ENCODE results near the gene GNGT2. TPM values are rescaled to one million over a fixed set of nuclear protein-coding genes. Genes with fewer than 3 reads are reported as not detected.
"Not testable (repeated sequence)": the region's sequence is repeated elsewhere in the genome, so short reads cannot be mapped to it uniquely, and the experiment has no call there.

Gene GNGT2
- total RNA-seq, 1 donor from 2014 or later, result 24.4 TPM

DNA sequence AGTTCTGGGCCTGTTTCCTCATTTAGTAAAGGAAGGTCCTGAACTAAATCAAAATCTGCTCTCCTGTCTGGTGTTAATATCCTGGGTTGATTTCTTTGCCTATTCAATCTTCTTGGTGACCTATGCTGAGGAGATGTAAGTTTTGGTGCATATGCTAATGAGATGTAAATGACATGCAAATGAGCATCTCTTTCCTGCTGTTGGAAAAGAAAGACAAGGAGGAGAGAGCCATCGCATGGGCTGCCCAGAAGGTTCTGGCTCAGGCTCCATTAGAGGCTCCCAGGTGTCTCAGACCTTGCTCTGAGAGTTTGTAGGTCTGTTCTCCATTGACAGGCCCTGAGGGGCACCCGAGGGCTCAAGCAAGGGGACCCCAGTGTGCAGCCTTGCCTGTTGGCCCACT, 3.5 kb upstream of the GNGT2 start:
- intact Hi-C loops (cut with micrococcal nuclease), result loop anchor here (5.0 kb wide), 1 partner anchor 938 kb away; the partner anchor contains the start of gene PPP1R9B

DNA sequence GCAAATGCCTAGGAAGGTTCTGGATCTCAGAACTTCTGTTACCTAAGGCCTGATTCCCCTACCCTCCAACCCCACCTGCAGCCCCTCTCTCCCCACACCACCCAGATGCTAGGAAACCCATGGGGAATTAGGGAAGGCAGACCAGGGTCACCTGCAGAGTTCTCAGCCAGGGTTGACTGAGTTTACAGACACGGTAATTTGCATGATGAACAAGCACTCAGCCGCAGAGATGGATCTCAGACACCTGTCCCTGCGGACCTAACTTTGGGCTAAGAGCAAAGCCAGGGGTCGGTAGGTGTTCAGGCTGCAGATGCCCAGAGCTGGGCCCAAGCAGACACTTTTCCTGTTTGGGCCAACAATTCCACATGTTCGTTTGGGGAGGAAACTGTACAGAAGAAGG, 3.0 kb upstream of the GNGT2 start:
- intact Hi-C loops (cut with micrococcal nuclease), result loop anchor here (5.0 kb wide), 1 partner anchor 939 kb away; the partner anchor contains the start of gene PPP1R9B

GRCh38 chr17:49209061-49209571, 1.3 kb downstream of the GNGT2 start:
- intact Hi-C loops (cut with micrococcal nuclease), result no loop called here

DNA sequence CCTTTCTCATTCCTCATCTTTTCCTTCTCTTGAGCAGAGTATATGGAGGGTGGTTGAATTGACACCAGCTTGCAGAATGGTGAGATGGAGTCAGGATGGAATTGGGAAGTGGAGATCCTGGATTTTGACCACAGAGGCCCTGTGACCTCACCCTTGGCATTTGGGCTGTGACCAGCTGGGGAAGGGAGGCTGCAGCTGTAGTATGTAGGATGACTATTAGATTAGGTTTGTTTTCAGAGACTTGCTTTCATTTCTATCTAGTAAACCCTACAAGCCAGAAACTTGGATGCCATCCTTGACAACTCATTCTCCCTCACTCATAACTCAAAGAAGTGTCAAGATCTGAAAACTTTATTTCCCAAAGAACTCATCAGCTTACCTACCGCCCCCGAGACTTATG, 5.9 kb downstream of the GNGT2 start:
- intact Hi-C loops (cut with micrococcal nuclease), result no loop called here

- intact Hi-C loops (cut with micrococcal nuclease), result no loop called here
Observed at GRCh38 chr17:49203796-49204195, 6.6 kb downstream of the GNGT2 start.

DNA sequence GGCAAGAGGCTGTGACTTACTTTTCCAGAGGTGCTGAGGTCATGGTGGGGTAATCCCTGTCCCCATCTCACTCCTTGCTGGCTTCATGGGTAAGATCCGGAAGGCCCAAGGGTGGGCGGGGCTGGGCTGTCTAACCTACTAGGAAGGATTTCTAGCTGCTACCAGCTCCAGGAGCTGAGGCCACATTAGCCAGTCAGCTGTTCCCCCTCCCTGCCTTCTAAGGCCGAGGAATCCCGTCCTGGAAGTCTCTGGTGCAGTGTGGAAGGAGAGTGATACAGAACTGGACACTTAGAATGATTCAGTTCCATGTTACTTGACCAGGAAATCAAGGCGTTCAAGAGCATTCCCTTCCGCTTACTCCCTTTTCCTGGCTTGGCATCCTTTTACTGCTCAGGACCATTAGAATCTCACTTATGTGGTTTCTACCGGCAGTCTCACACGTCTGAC, 8.9 kb downstream of the GNGT2 start:
- intact Hi-C loops (cut with micrococcal nuclease), result no loop called here

GRCh38 chr17:49200423-49201083, 9.8 kb downstream of the GNGT2 start:
- intact Hi-C loops (cut with micrococcal nuclease), result no loop called here

DNA sequence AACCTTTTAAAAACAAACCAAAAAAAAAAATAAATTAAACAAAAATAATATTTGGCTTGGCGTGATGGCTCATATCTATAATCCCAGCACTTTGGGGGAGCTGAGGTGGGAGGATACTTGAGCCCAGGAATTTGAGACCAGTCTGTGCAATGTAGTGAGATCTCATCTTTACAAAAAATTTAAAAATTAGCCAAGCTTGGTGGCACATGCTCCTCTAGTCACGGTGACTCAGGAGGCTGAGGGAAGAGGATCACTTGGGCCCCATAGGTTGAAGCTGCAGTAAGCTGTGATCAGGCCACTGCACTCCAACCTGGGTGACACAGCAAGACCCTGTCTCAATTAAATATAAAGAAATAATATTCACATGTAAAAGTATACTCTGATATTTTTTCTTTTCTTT, 12.2 kb downstream of the GNGT2 start:
- intact Hi-C loops (cut with micrococcal nuclease), result loop anchor here (10.0 kb wide), 1 partner anchor 1093 kb away; the partner anchor contains the start of genes CBX1 and SNX11

DNA sequence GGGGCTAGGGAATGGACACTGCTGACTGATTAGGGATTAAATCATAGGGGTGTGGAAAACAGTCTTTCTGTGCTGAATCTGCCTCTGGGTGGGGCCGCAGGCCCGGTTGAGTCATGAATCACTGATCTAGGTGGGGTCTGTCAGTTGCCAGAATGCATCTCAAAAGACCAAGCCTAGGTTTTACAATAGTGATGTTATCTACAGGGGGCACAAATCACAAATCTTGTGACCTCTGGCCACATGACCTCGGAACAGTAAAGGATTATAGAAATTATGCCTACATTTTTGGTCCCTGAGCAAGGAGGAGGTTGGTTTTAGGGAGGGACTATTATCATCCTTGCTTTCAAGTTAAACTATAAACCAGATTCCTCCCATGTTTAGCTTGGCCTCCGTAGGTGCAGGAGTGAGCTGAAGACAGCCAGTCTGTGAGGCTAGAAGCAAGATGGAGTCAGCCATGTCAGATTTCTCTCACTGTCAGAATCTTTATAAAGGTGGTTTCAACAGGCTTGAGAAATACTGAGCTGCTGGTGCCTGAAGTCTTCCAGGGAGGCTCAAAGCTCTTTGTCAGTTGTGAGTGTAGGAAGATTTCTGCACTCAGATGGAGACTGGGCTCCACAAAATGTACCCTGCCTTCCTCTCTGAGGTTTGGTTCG, 12.9 kb downstream of the GNGT2 start:
- intact Hi-C loops (cut with micrococcal nuclease), result loop anchor here (10.0 kb wide), 1 partner anchor 1093 kb away; the partner anchor contains the start of genes CBX1 and SNX11

GRCh38 chr17:49196520-49196919, 13.9 kb downstream of the GNGT2 start:
- intact Hi-C loops (cut with micrococcal nuclease), result loop anchor here (10.0 kb wide), 1 partner anchor 1092 kb away; the partner anchor contains the start of genes CBX1 and SNX11

DNA sequence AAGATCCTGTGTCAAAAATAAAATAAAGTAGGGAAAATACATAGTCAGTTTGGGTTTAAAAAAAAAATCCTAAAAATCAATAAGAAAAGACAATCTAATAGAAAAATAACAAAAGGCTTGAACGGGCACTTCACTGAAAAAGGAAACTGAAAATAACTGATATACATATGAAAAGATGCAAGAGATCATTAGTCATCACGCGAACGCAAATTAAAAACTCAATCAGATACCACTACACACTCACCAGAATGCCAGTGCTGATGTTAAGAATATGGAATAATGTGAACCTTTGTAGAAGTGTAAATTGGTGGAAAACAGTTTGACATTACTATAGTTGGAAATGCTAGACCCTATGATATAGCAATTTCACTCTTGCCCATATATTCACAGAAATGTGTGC, 14.6 kb downstream of the GNGT2 start:
- intact Hi-C loops (cut with micrococcal nuclease), result loop anchor here (10.0 kb wide), 1 partner anchor 1091 kb away; the partner anchor contains the start of genes CBX1 and SNX11

GRCh38 chr17:49194297-49194607, 16.1 kb downstream of the GNGT2 start:
- intact Hi-C loops (cut with micrococcal nuclease), result loop anchor here (5.0 to 10.0 kb wide), 4 partner anchors 352 to 1547 kb away; partner anchors contain the start of genes CBX1, KPNB1, LRRC46 and MRPL10

DNA sequence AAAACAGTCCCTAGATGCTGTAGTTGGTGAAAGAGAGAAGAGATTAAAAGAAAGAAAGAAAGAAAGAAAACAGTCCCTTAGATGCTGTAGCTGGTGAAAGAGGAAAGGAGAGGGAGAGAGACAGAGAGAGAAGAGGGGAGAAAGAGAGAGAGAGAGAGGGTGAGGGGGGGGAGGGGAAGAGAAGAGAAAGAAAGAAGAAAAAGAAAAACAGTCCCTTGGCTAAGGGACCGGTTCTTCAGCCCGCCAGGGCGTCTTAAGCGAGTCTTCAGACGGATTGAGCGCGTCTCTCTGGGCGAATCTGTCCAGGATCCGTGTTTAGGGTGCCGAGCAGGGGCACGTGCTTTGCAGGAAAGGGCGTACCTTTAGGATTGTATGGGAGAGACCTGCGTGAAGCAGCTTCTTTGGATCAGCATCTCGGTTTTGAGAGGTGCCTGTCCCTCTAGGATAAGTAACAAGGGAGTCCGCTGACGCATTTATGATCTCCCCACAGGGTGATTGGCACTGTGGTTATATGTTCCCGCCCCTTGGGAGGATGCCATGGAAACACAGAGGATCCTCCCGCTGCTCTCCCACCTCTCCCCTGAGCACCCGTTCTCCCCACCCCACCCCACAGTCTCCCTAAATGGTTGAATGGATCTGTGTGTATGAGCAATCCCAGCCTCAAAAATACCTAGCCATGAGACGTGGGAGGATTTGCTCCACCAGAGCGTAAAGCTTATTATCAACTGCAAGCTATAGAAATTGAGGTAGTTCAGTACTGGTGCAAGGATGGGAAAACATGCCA, 16.7 kb downstream of the GNGT2 start:
- intact Hi-C loops (cut with micrococcal nuclease), result loop anchor here (2.0 to 10.0 kb wide), 8 partner anchors 249 to 1546 kb away; partner anchors contain the start of genes CBX1, KPNB1, LRRC46 and MRPL10

GRCh38 chr17:49191917-49192741, 18.2 kb downstream of the GNGT2 start:
- intact Hi-C loops (cut with micrococcal nuclease), result loop anchor here (1.0 to 10.0 kb wide), 17 partner anchors 12 to 1545 kb away; partner anchors contain the start of genes ABI3, ATP5MC1, CBX1 and FAM117A

DNA sequence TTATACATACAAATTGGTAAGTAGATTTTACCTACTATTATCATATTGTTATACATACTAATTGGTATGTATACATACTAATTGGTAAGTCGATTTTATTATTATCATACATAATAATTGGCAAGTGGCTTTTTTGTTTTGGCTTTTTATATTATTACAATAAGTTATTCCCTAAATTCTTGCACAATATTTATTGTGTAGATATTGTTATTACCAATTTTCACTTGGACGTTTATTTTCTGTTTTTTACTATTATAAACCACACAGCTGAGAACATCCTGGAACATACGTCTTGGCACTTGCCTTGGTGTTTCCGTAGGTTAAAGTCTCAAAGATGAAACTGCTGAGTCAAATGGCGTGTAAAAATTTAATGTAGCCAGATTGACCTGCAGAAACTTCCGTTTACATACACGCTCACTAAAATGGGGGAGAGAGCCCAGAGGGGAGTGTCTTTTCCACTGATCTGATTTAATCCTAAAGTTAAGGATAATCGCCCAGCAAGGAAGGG, 18.9 kb downstream of the GNGT2 start:
- intact Hi-C loops (cut with micrococcal nuclease), result loop anchor here (5.0 to 10.0 kb wide), 4 partner anchors 349 to 1544 kb away; partner anchors contain the start of genes CBX1, KPNB1, LRRC46 and MRPL10

DNA sequence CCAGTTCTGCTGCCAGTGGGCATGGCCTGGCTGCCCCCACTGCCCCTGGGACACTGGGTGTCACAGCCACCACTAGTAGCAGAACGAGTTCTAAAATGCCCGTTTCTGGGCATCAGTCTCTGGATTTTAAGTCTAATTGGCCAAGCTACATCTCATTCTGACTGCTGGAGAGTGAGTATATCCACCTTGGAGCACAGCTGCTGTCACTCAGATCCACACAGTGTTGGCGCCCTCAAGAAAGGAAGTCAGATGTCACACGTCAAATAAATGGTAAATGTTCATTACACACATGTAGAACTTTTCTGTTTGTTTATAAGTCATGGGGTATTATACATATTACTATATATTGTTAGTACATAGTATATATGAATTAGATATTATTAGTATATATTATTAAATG, 19.4 kb downstream of the GNGT2 start:
- intact Hi-C loops (cut with micrococcal nuclease), result loop anchor here (5.0 to 10.0 kb wide), 4 partner anchors 349 to 1544 kb away; partner anchors contain the start of genes CBX1, KPNB1, LRRC46 and MRPL10

DNA sequence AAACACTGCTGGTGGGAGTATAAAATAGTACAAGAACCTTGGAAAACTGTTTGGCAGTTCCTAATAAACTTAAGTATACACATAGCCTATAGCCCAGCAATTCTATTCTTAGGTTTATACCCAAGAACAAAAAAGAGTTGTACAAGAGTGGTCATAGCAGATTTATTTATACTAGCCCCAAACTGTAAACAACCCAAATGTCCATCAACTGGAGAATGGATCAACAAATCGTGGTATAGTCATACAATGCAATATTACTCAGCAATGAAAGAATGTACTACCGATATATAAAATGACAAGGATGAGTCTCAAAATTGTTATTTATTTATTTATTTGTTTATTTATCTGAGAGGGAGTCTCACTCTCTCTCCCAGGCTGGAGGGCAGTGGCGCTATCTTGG, 23.1 kb downstream of the GNGT2 start:
- intact Hi-C loops (cut with micrococcal nuclease), result no loop called here

DNA sequence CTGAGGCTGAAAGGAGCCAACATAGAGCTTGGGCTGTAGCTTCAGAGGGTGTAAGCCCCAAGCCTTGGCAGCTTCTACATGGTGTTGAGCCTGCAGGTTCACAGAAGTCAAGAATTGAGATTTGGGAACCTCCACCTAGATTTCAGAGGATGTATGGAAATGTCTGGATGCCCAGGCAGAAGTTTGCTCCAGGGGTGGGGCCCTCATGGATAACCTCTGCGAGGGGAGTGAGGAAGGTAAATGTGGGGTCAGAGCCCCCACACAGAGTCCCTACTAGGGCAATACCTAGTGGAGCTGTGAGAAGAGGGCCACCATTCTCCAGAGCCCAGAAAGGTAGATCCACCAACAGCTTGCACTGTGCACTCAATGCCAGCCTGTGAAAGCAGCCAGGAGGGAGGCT, 25.0 kb downstream of the GNGT2 start:
- intact Hi-C loops (cut with micrococcal nuclease), result not testable (repeated sequence)

GRCh38 chr17:49184522-49184921, 25.9 kb downstream of the GNGT2 start:
- intact Hi-C loops (cut with micrococcal nuclease), result not testable (repeated sequence)

GRCh38 chr17:49183801-49184200, 26.6 kb downstream of the GNGT2 start:
- intact Hi-C loops (cut with micrococcal nuclease), result no loop called here

Measured in T-helper 1 cell treated with Interleukin-12 subunit alpha and Interleukin-12 subunit beta and Interleukin-4 antibody, amounts not matched to agents 30 ng/mL and 1 ng/mL, for 36 hours (primary cell).